Measurements from ENCODE around the gene SLC10A1.

GRCh38 chr14:69818758-69819191 lies 21.7 kb upstream of the SLC10A1 start:
- TF ChIP-seq CTCF (IDR thresholded peaks at IDR 0.05) (peak; percentile 82 to 92 (median 91)), POLR2A (IDR thresholded peaks at IDR 0.05) (no peak), EP300 (IDR thresholded peaks at IDR 0.05) (no peak)
